Thyroid gland (tissue), 4 donors: ENCODE measurements around the gene BICDL1. TPM values are rescaled to one million over a fixed set of nuclear protein-coding genes. Genes with fewer than 3 reads are reported as not detected.

Experiments
- DNase-seq, 2 donors: peaks; one replicate each; pipeline ENCODE4 v3.0.0-alpha.2; 2019
- H3K27ac ChIP-seq, 3 donors: fragments of 200-600 bp; sonication (generic); 1 replicate in 2 of 3; 2 replicates in 1 of 3; pipeline ENCODE4 v1.5.1; 2016 to 2019; ENCODE audit warnings: mild to moderate bottlenecking in 1 of 3, moderate library complexity in 1 of 3
- H3K27me3 ChIP-seq: fragments of 200-600 bp; sonication (generic); one replicate; pipeline ENCODE4 v1.5.1; 2019
- H3K36me3 ChIP-seq, 2 donors: fragments of 200-600 bp; sonication (generic); one replicate each; pipeline ENCODE4 v1.5.1; 2016 to 2019
- H3K4me1 ChIP-seq, 2 donors: fragments of 200-600 bp; sonication (generic); one replicate each; pipeline ENCODE4 v1.5.1; 2017 to 2019
- H3K4me3 ChIP-seq, 3 donors: fragments of 200-600 bp; sonication (generic); replicated peaks in 1 of 3; 1 replicate in 2 of 3; 2 replicates in 1 of 3; pipeline ENCODE4 v1.5.1; 2016; ENCODE audit warnings: mild to moderate bottlenecking in 1 of 3
- H3K9me3 ChIP-seq: fragments of 200-600 bp; sonication (generic); one replicate; pipeline ENCODE4 v1.5.1; 2017
- CTCF ChIP-seq, 6 experiments: fragments of 200-600 bp in 3 of 6; fragments of 450-650 bp in 3 of 6; sonication (generic) in 3 of 6; IDR thresholded peaks; one replicate each; pipeline ENCODE4 v1.5.1; 2016 to 2019; ENCODE audit warnings: antibody characterized with exemption in 6 of 6, mild to moderate bottlenecking in 2 of 6, inconsistent platforms in 1 of 6, moderate library complexity in 1 of 6
- POLR2A ChIP-seq, 2 donors: fragments of 450-650 bp; IDR thresholded peaks; one replicate each; pipeline ENCODE4 v1.6.1; 2017; ENCODE audit warnings: antibody characterized with exemption in 2 of 2, mild to moderate bottlenecking in 2 of 2, moderate library complexity in 1 of 2
- WGBS, 2 donors: methylation state at CpG; one replicate each; pipeline ENCODE4 v1.1.5; 2017; 5-methylcytosine and 5-hydroxymethylcytosine counted together
- intact Hi-C: fragments of 100-400 bp; cut with DNase I; formaldehyde crosslinking; loops from one replicate; pipeline ENCODE4 v1.15.1; 2023
- total RNA-seq, 4 donors: library from RNA; depleted of rRNA; stranded (reverse); fragments of >200 nt; gene quantifications; one replicate each; pipeline ENCODE4 v1.2.3, GENCODE V29; 2016

Gene BICDL1
- total RNA-seq, 4 donors from 2014 or later = 10.5 to 81.8 (median 48.1) TPM

- WGBS, 2 donors = 72 to 80% methylated on average over 8 of the region's 8 CpGs
- H3K4me1 ChIP-seq = peaks cover 0 to 2% of the 10 kb centered on the region in 2 donors
- H3K4me3 ChIP-seq = no peak overlapping the region
- H3K9me3 ChIP-seq = no peaks in the 10 kb centered on the region
- intact Hi-C loops = no loop called here
- H3K27ac ChIP-seq = no peak overlapping the region
- peaks cover 29 to 30% of the 10 kb centered on the region in 2 donors for H3K36me3 ChIP-seq
- H3K27me3 ChIP-seq = no peaks in the 10 kb centered on the region
- TF ChIP-seq CTCF (IDR thresholded peaks at IDR 0.05) (no peak), POLR2A (IDR thresholded peaks at IDR 0.05) (no peak)
- no peak for DNase-seq
Measured at GRCh38 chr12:120095736-120096135, 106.7 kb downstream of the BICDL1 start.

- WGBS, 2 donors = 93 to 95% methylated on average over 34 of the region's 34 CpGs
- TF ChIP-seq POLR2A (IDR thresholded peaks at IDR 0.05) (no peak), CTCF (IDR thresholded peaks at IDR 0.05) (no peak)
- Histone ChIP-seq H3K4me3 (no peak overlapping the region), H3K4me1 (peaks cover 0 to 12% of the 10 kb centered on the region in 2 donors), H3K27ac (no peak overlapping the region), H3K9me3 (no peaks in the 10 kb centered on the region), H3K27me3 (no peaks in the 10 kb centered on the region), H3K36me3 (peaks cover 29 to 30% of the 10 kb centered on the region in 2 donors)
- DNase-seq = no peak
- intact Hi-C loops = no loop called here
Measured at GRCh38 chr12:120096671-120097202, 107.7 kb downstream of the BICDL1 start.

GRCh38 chr12:120098756-120099470 is 109.9 kb downstream of the BICDL1 start:
- Histone ChIP-seq H3K27ac (no peak overlapping the region), H3K36me3 (peaks cover 41 to 42% of the 10 kb centered on the region in 2 donors), H3K4me3 (no peak overlapping the region), H3K4me1 (peaks cover 0 to 22% of the 10 kb centered on the region in 2 donors), H3K9me3 (no peaks in the 10 kb centered on the region), H3K27me3 (no peaks in the 10 kb centered on the region)
- TF ChIP-seq CTCF (IDR thresholded peaks at IDR 0.05) (no peak), POLR2A (IDR thresholded peaks at IDR 0.05) (no peak)
- intact Hi-C loops = no loop called here
- WGBS, 2 donors = 94 to 96% methylated on average over 25 to 26 of the region's 36 CpGs
- DNase-seq = no peak

GRCh38 chr12:120099738-120100137 is 110.7 kb downstream of the BICDL1 start:
- DNase-seq = no peak
- Histone ChIP-seq H3K4me1 (peaks cover 0 to 22% of the 10 kb centered on the region in 2 donors), H3K27ac (no peak overlapping the region), H3K27me3 (no peaks in the 10 kb centered on the region), H3K9me3 (no peaks in the 10 kb centered on the region), H3K4me3 (no peak overlapping the region), H3K36me3 (peaks cover 35 to 42% of the 10 kb centered on the region in 2 donors)
- WGBS, 2 donors = 89 to 91% methylated on average over 9 to 11 of the region's 11 CpGs
- TF ChIP-seq CTCF (IDR thresholded peaks at IDR 0.05) (no peak), POLR2A (IDR thresholded peaks at IDR 0.05) (no peak)
- intact Hi-C loops = no loop called here

- no peaks in the 10 kb centered on the region for H3K9me3 ChIP-seq
- DNase-seq = peak; percentile 73 to 77
- intact Hi-C loops = no loop called here
- peaks cover 35 to 42% of the 10 kb centered on the region in 2 donors for H3K36me3 ChIP-seq
- H3K4me3 ChIP-seq = no peak overlapping the region
- peaks cover 0 to 22% of the 10 kb centered on the region in 2 donors for H3K4me1 ChIP-seq
- no peaks in the 10 kb centered on the region for H3K27me3 ChIP-seq
- H3K27ac ChIP-seq = no peak overlapping the region
- TF ChIP-seq POLR2A (IDR thresholded peaks at IDR 0.05) (no peak), CTCF (IDR thresholded peaks at IDR 0.05) (no peak)
- 46 to 59% methylated on average over 14 to 21 of the region's 21 CpGs for WGBS, 2 donors
Measured at GRCh38 chr12:120100630-120101029, 111.6 kb downstream of the BICDL1 start.
